ENCODE measurements around the gene PIK3R5. TPM values are rescaled to one million over a fixed set of nuclear protein-coding genes. Genes with fewer than 3 reads are reported as not detected.

The PIK3R5 gene
- total RNA-seq, 1 donor from 2014 or later: 44.0 TPM

- peak overlapping the region; percentile 53 for H3K27ac ChIP-seq
- H3K27me3 ChIP-seq (ENCODE audit: low read depth): no peaks in the 10 kb centered on the region
- peaks cover 41% of the 10 kb centered on the region for H3K4me1 ChIP-seq
- intact Hi-C loops (cut with DNase I): no loop called here
- H3K9me3 ChIP-seq: no peaks in the 10 kb centered on the region
- peak; percentile 56 to 69 for ATAC-seq
- TF ChIP-seq CTCF (IDR thresholded peaks at IDR 0.05): no peak
- H3K4me3 ChIP-seq: no peak overlapping the region
- H3K36me3 ChIP-seq: no peaks in the 10 kb centered on the region
- no peak for DNase-seq
Measured at GRCh38 chr17:8955021-8955959, 10.2 kb downstream of the PIK3R5 start.

DNA sequence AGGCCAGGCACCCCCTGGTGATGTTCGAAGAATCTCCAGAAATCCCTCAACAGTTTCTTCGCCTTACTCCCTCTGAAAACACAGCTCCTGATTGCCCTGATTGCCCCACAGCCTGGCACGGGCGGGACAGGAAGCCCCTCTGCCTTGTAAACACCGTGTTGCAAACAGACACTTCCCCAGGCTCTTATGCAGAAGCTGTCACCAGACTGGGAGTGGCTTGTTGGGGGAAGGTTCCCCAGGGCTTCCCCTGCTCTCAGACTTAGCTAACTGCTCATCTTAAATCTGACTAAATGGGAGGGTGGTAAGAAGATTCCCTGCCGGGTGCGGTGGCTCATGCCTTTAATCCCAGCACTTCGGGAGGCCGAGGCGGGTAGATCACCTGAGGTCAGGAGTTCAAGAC is 11.2 kb downstream of the PIK3R5 start:
- Histone ChIP-seq H3K4me3 (peak overlapping the region; percentile 14), H3K27ac (peak overlapping the region; percentile 67), H3K36me3 (no peaks in the 10 kb centered on the region), H3K4me1 (peaks cover 41% of the 10 kb centered on the region), H3K9me3 (no peaks in the 10 kb centered on the region), H3K27me3 (ENCODE audit: low read depth) (no peaks in the 10 kb centered on the region)
- no peak for TF ChIP-seq CTCF (IDR thresholded peaks at IDR 0.05)
- DNase-seq (peak; percentile 87), ATAC-seq (peak; percentile 88 to 93)
- intact Hi-C loops (cut with DNase I): no loop called here

- H3K27ac ChIP-seq: peak overlapping the region; percentile 67
- H3K36me3 ChIP-seq: no peaks in the 10 kb centered on the region
- H3K4me3 ChIP-seq: peak overlapping the region; percentile 21
- ATAC-seq (peak; percentile 42 to 47), DNase-seq (no peak)
- no peak for TF ChIP-seq CTCF (IDR thresholded peaks at IDR 0.05)
- no peaks in the 10 kb centered on the region for H3K9me3 ChIP-seq
- peaks cover 48% of the 10 kb centered on the region for H3K4me1 ChIP-seq
- intact Hi-C loops (cut with DNase I): no loop called here
- H3K27me3 ChIP-seq (ENCODE audit: low read depth): no peaks in the 10 kb centered on the region
Measured at GRCh38 chr17:8953156-8953885, 12.2 kb downstream of the PIK3R5 start.

DNA sequence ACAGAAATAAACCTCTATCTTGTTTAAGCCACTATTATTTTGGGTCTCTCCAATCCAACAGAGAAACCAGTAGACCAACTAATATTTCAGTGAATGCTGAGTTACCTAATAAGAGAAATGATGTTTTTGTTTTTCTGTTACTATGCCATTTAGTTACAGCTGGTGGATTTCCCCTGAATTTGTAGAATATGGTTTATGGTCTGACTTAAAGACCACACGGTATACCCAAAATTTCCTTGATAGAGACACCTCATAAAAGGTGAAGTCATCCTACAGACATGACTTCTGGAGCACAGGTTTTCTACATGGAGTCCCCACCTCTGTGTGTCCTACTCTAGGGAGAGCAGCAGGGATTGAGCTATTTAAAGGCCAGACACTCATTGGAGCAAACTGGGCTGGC is 13.3 kb downstream of the PIK3R5 start:
- Histone ChIP-seq H3K4me1 (peaks cover 45% of the 10 kb centered on the region), H3K9me3 (no peaks in the 10 kb centered on the region)

More for the DNA sequence above, 13.3 kb downstream of the PIK3R5 start:
- no peaks in the 10 kb centered on the region for H3K27me3 ChIP-seq (ENCODE audit: low read depth)
- no peak overlapping the region for H3K4me3 ChIP-seq
- intact Hi-C loops (cut with DNase I): no loop called here
- no peak for DNase-seq
- TF ChIP-seq CTCF (IDR thresholded peaks at IDR 0.05): no peak
- no peak overlapping the region for H3K27ac ChIP-seq
- ATAC-seq: no peak
- H3K36me3 ChIP-seq: no peaks in the 10 kb centered on the region
